ENCODE data around the gene TOM1L1. TPM values are rescaled to one million over a fixed set of nuclear protein-coding genes. Genes with fewer than 3 reads are reported as not detected.

TOM1L1 gene
- total RNA-seq, 1 donor from 2014 or later: 0.34 TPM

DNA sequence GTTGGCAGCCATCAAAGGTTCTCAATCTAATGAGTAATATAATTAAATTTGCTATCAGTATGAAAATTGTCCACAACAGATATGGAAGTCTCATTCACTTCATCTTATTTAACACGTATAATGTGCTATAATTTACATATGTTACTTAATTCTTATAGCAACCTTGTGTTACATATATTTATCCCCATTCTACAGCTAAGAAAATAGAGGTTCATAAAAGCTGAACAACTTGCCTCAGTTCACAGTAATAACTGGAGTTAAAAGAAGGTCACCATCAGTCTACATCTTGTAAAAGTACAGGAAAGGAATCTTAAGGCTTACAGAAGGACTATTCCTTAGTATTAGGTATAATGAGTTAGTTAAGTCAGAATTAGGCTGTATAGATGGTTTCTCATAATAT is 95.8 kb downstream of the TOM1L1 start:
- DNase-seq: no peak

- DNase-seq: peak; percentile 4
Observed at GRCh38 chr17:55002458-55002857, 101.8 kb downstream of the TOM1L1 start.

- no peak for DNase-seq
Observed at GRCh38 chr17:55004484-55004883, 103.8 kb downstream of the TOM1L1 start.

- DNase-seq: peak; percentile 38
Observed at GRCh38 chr17:55005520-55005919, 104.9 kb downstream of the TOM1L1 start.

Other genes with a start within 250 kb of the TOM1L1 start
- gene COX11, start 67.8 kb downstream of the TOM1L1 start, total RNA-seq: 57.0 and 63.8 TPM in 2 replicates
- 8.7 and 9.9 TPM in 2 replicates for gene STXBP4, start 67.9 kb downstream of the TOM1L1 start, total RNA-seq